Right cardiac atrium (tissue), 5 donors: ENCODE measurements around the gene MTCP1. TPM values are rescaled to one million over a fixed set of nuclear protein-coding genes. Genes with fewer than 3 reads are reported as not detected.

ENCODE experiments used
- ATAC-seq, 2 donors: fragments of 200-7000 bp; cut with Tn5 transposase; one replicate each; pipeline versions ENCODE4 v1.8.0 to v1.9.1; 2020; ENCODE audit warnings: moderate library complexity in 2 of 2, mild to moderate bottlenecking in 1 of 2
- DNase-seq, 3 donors: peaks; one replicate each; pipeline ENCODE4 v3.0.0-alpha.2; 2020
- H3K27ac ChIP-seq: one replicate; pipeline ENCODE4 v1.5.1; 2013; ENCODE audit warnings: mild to moderate bottlenecking, low read length, control low read depth, moderate library complexity
- H3K27me3 ChIP-seq: one replicate; pipeline ENCODE4 v1.6.1; 2013; ENCODE audit not compliant: control insufficient read depth, insufficient read depth
- H3K4me1 ChIP-seq: one replicate; pipeline ENCODE4 v1.6.1; 2013; ENCODE audit warnings: low read length; ENCODE audit not compliant: control insufficient read depth, insufficient read depth
- H3K4me3 ChIP-seq: one replicate; pipeline ENCODE4 v1.5.1; 2013; ENCODE audit warnings: low read length, control low read depth
- H3K9me3 ChIP-seq: one replicate; pipeline ENCODE4 v1.6.1; 2013; ENCODE audit warnings: low read length; ENCODE audit not compliant: control insufficient read depth
- WGBS: extraction: QIAGEN DNeasy Blood & Tissue Kit; methylation state at CpG from one replicate; pipeline ENCODE4 v1.1.7; 2013; 5-methylcytosine and 5-hydroxymethylcytosine counted together
- intact Hi-C, 4 donors: fragments of 100-400 bp; cut with DNase I; formaldehyde crosslinking; loops; one replicate each; pipeline versions ENCODE4 v1.11.0 to v1.14.0; 2022 to 2023
- polyA plus RNA-seq: library from polyadenylated mRNA; stranded (reverse); fragments of 200-250 nt; gene quantifications from one replicate; pipeline ENCODE4 v1.2.3, GENCODE V29; 2013
- total RNA-seq, 4 donors: library from RNA; stranded (reverse); fragmentation: NEBNext Ultra II Directional; extraction: Animal tissue kit (Norgen Biotek cat#: 25700); gene quantifications; one replicate each; pipeline ENCODE4 v1.2.1, GENCODE V29; 2021
- donor health status: healthy with polysubstance abuse.
- donor health status: DM: no; HTN: yes; CAD: no.
- donor health status: DM: no; HTN: no; CAD: no.
- donor health status: DM: no; HTN: yes; CAD: no; lungs with severe emphysema.
- donor health status: DM: yes; HTN: yes; CAD: no.

MTCP1 gene
- total and polyA plus RNA-seq, 5 donors, result 46.1 to 95.3 (median 60.7) TPM

DNA sequence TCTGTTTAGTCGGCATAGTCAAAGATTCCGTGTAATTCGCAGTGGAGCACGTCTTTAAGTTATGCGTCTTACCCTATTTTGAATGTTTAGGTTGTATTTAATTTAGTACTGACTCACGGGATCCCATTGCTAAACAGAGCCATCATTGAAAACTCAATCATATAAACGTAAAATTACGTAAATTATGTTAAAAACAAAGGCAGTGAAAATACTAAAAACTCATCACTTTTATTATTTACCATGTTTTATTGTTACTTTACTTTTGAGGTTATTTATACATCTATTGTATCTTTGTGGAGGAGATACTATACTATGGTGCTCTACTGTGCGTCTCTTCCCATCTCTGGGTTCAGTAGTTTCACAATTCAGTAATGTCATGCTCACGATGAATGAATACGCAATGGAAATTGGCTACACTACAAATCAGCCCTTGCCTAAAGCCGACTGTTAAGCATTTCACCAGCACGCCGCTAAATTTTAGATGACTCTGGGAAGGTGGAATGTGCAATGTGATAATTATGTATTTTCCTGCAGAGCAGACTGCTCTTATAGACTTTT lies 43.3 kb downstream of the MTCP1 start:
- intact Hi-C loops, result no loop called here
- Histone ChIP-seq H3K27me3 (no peaks in the 10 kb centered on the region), H3K27ac (peak overlapping the region; percentile 92), H3K4me3 (peak overlapping the region; percentile 69), H3K4me1 (peaks cover 4% of the 10 kb centered on the region), H3K9me3 (no peaks in the 10 kb centered on the region)
- DNase-seq (no peak), ATAC-seq (peak; percentile 38 to 58)
- WGBS, result under 1% methylated on average over 14 of the region's 14 CpGs

DNA sequence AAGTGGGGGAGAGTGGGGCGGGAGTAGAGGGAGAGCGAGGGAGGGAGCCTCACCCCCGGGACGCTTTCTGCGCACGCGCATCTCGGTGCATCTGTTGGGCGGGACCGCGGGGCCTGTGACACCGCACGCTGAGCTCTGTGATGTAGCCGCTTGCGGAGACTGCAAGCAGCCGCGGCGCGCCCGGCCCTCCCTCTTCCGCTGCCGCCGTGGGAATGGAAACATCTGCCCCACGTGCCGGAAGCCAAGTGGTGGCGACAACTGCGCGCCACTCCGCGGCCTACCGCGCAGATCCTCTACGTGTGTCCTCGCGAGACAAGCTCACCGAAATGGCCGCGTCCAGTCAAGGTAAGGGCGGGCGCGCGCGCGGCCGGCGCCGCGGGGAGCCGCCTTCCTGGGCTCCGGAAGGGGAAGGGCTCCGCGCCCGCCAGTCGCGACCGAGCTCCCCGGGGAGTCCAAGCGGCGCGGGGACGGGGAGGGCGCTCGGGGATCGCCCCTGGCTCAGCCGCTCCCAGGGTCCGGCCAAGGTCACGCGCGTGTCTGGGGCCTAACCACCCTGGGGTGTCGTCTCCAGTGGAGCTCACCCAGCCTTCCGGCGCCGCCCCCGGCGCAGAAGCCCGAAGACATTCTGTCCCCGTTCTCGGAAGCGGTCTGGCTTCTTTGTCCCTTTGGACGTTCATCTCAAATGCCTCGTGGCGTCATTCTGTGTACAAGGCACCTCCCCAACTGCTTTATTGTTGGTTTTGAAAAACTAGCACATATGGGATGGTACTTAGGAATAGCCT lies 44.0 kb downstream of the MTCP1 start, which contains the start of gene FUNDC2:
Gene FUNDC2, plus strand, starts transcription at position 118 of the 782 bp plus-strand sequence. Its CDS starts 95 bp downstream, at position 213.
- peak within 1 kb of the TSS; percentile 92 for H3K27ac ChIP-seq
- H3K4me1 ChIP-seq, result peaks cover 4% of the 10 kb centered on the region
- H3K27me3 ChIP-seq, result no peaks in the 10 kb centered on the region
- ATAC-seq (peak; percentile 96 to 97), DNase-seq (peak; percentile 94 to 98 (median 97))
- peak within 1 kb of the TSS; percentile 69 for H3K4me3 ChIP-seq
- H3K9me3 ChIP-seq, result no peaks in the 10 kb centered on the region
- under 1% methylated on average over 82 of the region's 82 CpGs for WGBS
- intact Hi-C loops, result no loop called here

DNA sequence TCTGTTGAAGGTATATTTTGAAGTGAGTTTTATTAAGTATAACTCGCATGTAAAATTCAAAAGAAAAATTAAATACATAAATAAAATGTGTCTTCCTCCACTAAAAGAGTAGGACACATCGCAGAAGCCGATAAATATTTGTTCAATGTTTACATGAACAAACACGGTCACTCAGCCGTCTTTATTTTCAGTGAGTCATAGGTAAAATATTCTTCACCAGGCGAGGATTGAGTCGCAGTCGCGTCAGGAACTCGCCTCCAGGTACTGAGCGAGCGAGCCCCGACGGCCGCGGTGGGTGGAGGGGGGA lies 44.6 kb downstream of the MTCP1 start:
- intact Hi-C loops, result no loop called here
- no peak for DNase-seq
- Histone ChIP-seq H3K27me3 (no peaks in the 10 kb centered on the region), H3K4me3 (peak overlapping the region; percentile 59), H3K9me3 (no peaks in the 10 kb centered on the region), H3K27ac (peak overlapping the region; percentile 72), H3K4me1 (peaks cover 4% of the 10 kb centered on the region)
- WGBS, result under 1% methylated on average over 16 of the region's 16 CpGs
- ATAC-seq, result no peak

DNA sequence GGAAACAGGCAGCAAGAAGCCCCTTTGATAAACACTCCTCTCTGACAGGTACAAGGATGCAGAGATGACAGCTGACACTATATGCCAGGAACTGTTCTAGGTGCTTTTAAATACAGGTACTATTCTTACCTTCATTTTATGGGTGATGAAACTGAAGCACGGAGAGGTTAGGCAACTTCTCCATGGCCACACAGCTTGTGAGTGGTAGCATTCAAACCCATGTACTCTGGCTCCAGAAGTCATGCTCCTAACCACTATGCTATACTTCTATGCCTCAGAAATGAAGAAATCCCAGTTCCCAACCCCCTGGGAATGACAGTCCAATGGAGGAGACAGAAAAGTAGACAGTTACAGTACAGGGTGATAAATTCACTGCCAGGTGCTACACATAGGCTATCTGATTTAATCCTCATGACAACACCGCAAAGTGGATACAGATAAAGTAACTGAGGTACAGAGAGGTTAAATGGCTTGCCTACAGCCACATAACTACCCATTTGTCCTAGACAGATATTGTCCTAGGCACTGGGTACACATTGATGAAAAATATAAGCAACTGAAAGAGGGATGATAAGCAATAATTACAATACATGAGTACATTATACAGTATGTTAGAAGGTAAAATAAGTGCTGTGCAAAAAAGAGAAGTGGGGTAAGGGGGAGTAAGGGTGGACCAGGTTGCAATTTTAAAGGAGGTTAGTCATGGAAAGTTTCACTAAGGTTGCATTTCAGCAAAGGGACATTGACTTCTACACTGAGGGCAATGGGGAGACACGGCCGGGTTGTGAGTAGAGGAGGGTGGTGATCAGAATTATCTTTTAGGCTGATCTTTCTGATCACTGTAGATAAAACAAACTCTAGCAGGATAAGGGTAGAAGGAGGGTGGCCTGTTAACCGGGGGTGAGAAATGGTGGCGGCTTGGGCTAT lies 46.8 kb downstream of the MTCP1 start:
- peaks cover 2% of the 10 kb centered on the region for H3K4me1 ChIP-seq
- no peaks in the 10 kb centered on the region for H3K9me3 ChIP-seq
- H3K27me3 ChIP-seq, result no peaks in the 10 kb centered on the region
- intact Hi-C loops, result no loop called here
- H3K27ac ChIP-seq, result no peak overlapping the region
- H3K4me3 ChIP-seq, result peak overlapping the region; percentile 10
- no peak for DNase-seq
- no peak for ATAC-seq
- 86% methylated on average over 6 of the region's 6 CpGs for WGBS

DNA sequence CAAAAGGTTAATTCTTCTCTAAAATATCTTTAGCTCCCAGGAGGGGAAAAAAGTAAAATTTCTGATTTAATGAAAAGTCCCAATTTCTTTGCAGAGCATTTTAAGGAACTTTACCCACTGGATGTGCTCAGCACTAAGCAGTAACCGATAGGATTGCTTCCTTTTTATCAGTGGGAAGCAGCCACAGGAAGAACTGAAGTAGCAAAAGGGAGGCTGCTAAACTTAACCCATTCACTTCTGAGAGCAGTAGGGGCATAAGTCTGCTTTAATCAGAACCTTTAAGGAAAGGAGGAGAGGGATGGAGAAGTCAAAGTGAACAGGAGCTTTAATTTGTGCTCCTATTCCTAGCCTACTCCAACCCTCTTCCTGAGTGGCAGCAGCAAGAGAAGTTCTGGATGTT lies 48.4 kb downstream of the MTCP1 start, which contains the start of gene F8:
Gene F8, minus strand, starts transcription at position 139 of the 400 bp plus-strand sequence. CDS start 171 bp downstream, outside the sequence.
- 0% methylated on average over 1 of the region's 1 CpG for WGBS
- Histone ChIP-seq H3K4me3 (peak within 1 kb of the TSS; percentile 76), H3K27me3 (no peaks in the 10 kb centered on the region), H3K4me1 (no peaks in the 10 kb centered on the region), H3K9me3 (no peaks in the 10 kb centered on the region), H3K27ac (peak within 1 kb of the TSS; percentile 36)
- DNase-seq, result no peak
- intact Hi-C loops, result no loop called here
- ATAC-seq, result no peak

DNA sequence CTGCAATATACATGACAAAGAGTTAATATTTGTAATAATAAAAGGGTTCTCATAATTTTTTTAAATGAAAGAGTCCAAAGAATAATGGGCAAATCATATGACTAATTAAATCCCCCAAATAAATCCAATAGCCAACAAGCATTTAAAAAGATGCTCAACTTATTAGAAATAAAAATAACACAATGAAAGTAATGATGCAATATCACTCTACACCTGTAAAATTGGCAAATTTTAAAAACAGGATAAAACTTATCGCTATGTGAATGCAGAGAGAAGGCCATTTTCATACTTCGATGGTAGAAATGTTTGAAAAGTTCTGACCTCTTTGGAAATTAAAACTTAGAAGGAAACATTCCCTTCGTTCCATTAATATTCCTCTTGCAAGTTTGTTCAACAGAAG lies 50.3 kb downstream of the MTCP1 start:
- Histone ChIP-seq H3K4me3 (peak overlapping the region; percentile 54), H3K27me3 (no peaks in the 10 kb centered on the region), H3K27ac (no peak overlapping the region), H3K9me3 (no peaks in the 10 kb centered on the region), H3K4me1 (no peaks in the 10 kb centered on the region)
- no peak for DNase-seq
- intact Hi-C loops, result no loop called here
- WGBS, result 63% methylated on average over 3 of the region's 3 CpGs
- ATAC-seq, result no peak

Other genes with a start within 250 kb of the MTCP1 start
- not detected for gene SMIM9, start 236.5 kb downstream of the MTCP1 start, total RNA-seq
- gene SMIM9, start 236.5 kb downstream of the MTCP1 start, polyA plus RNA-seq, result not detected
- 10 to 100 TPM; 12.9 to 33.4 (median 20.8) TPM for gene F8A1, start 184.8 kb downstream of the MTCP1 start, total RNA-seq
- gene F8A1, start 184.8 kb downstream of the MTCP1 start, polyA plus RNA-seq, result 25.3 TPM
- 10 to 100 TPM; 34.7 to 98.8 (median 56.3) TPM for gene F8, start 48.4 kb downstream of the MTCP1 start, total RNA-seq
- gene F8, start 48.4 kb downstream of the MTCP1 start, polyA plus RNA-seq, result 72.9 TPM
- gene FUNDC2, start 44.3 kb downstream of the MTCP1 start, total RNA-seq, result 100 to 1,000 TPM; 262 to 345 (median 281) TPM
- gene FUNDC2, start 44.3 kb downstream of the MTCP1 start, polyA plus RNA-seq, result 384 TPM
- 10 to 100 TPM; 18.8 to 24.0 (median 21.0) TPM for gene CMC4, start within 50 bp of the MTCP1 start, total RNA-seq
- gene CMC4, start within 50 bp of the MTCP1 start, polyA plus RNA-seq, result 56.3 TPM
- gene BRCC3, start 372 bp upstream of the MTCP1 start, total RNA-seq, result 10 to 100 TPM; 11.7 to 15.0 (median 13.7) TPM
- 6.3 TPM for gene BRCC3, start 372 bp upstream of the MTCP1 start, polyA plus RNA-seq
- gene VBP1, start 145.3 kb upstream of the MTCP1 start, total RNA-seq, result 10 to 100 TPM; 57.8 to 70.4 (median 65.6) TPM
- 62.5 TPM for gene VBP1, start 145.3 kb upstream of the MTCP1 start, polyA plus RNA-seq
- 1 to 10 TPM in 1 of 4 donors, under 1 TPM in 3; 0.31 to 2.2 (median 0.71) TPM for gene RAB39B, start 193.4 kb upstream of the MTCP1 start, total RNA-seq
- 0.63 TPM for gene RAB39B, start 193.4 kb upstream of the MTCP1 start, polyA plus RNA-seq